Endothelial cell (in vitro differentiated cells): Measurements from ENCODE around the gene LCE2C. TPM values are rescaled to one million over a fixed set of nuclear protein-coding genes. Genes with fewer than 3 reads are reported as not detected.
"Not testable (repeated sequence)": the region's sequence is repeated elsewhere in the genome, so short reads cannot be mapped to it uniquely, and the experiment has no call there.

Experiments used
- DNase-seq: peaks from one replicate; pipeline ENCODE4 v3.0.0; 2021; ENCODE audit warnings: low spot score
- H3K27ac Mint-ChIP-seq: one replicate; pipeline ENCODE4 v1.8.0; 2021; ENCODE audit warnings: mixed read lengths, inconsistent platforms; ENCODE audit not compliant: unreplicated experiment
- H3K27me3 Mint-ChIP-seq: one replicate; pipeline ENCODE4 v1.8.0; 2021; ENCODE audit warnings: mild to moderate bottlenecking, moderate library complexity, mixed read lengths, inconsistent platforms; ENCODE audit not compliant: unreplicated experiment
- H3K36me3 Mint-ChIP-seq: one replicate; pipeline ENCODE4 v1.8.0; 2021; ENCODE audit warnings: mild to moderate bottlenecking, low read depth, mixed read lengths, inconsistent platforms; ENCODE audit not compliant: unreplicated experiment
- H3K4me1 Mint-ChIP-seq: one replicate; pipeline ENCODE4 v1.8.0; 2021; ENCODE audit warnings: mild to moderate bottlenecking, mixed read lengths, inconsistent platforms; ENCODE audit not compliant: unreplicated experiment
- H3K4me3 Mint-ChIP-seq: one replicate; pipeline ENCODE4 v1.8.0; 2021; ENCODE audit warnings: mild to moderate bottlenecking, mixed read lengths, inconsistent platforms; ENCODE audit not compliant: unreplicated experiment
- H3K9me3 Mint-ChIP-seq: one replicate; pipeline ENCODE4 v1.8.0; 2021; ENCODE audit warnings: mixed read lengths, inconsistent platforms; ENCODE audit not compliant: unreplicated experiment
- CTCF ChIP-seq: fragments of 200-600 bp; sonication (generic); IDR thresholded peaks from one replicate; pipeline ENCODE4 v1.5.0; 2021; ENCODE audit warnings: antibody characterized with exemption; ENCODE audit not compliant: unreplicated experiment
- total RNA-seq: library from RNA; stranded (reverse); fragmentation: NEBNext Ultra II Directional; extraction: Animal tissue kit (Norgen Biotek cat#: 25700); gene quantifications from one replicate; pipeline ENCODE4 v1.2.1, GENCODE V29; 2021; ENCODE audit not compliant: unreplicated experiment

LCE2C gene
- total RNA-seq, 1 donor from 2014 or later: not detected

- no peak overlapping the region for H3K27ac Mint-ChIP-seq
- H3K4me3 Mint-ChIP-seq: no peak overlapping the region
- no peaks in the 10 kb centered on the region for H3K4me1 Mint-ChIP-seq
- TF ChIP-seq CTCF: no peak
- H3K36me3 Mint-ChIP-seq: no peaks in the 10 kb centered on the region
- H3K9me3 Mint-ChIP-seq: no peaks in the 10 kb centered on the region
- DNase-seq: no peak
- H3K27me3 Mint-ChIP-seq: no peaks in the 10 kb centered on the region
Observed at GRCh38 chr1:152681616-152682015, 6.5 kb downstream of the LCE2C start.

- Mint-ChIP-seq H3K4me3 (no peak overlapping the region), H3K27ac (no peak overlapping the region), H3K4me1 (no peaks in the 10 kb centered on the region), H3K9me3 (no peaks in the 10 kb centered on the region), H3K27me3 (no peaks in the 10 kb centered on the region), H3K36me3 (no peaks in the 10 kb centered on the region)
- DNase-seq: no peak
- no peak for TF ChIP-seq CTCF
Observed at GRCh38 chr1:152683846-152684245, 8.8 kb downstream of the LCE2C start.

GRCh38 chr1:152685823-152686222 lies 10.7 kb downstream of the LCE2C start, which contains the start of gene LCE2B:
Gene LCE2B, plus strand, starts transcription at chr1:152686123. Its CDS starts 721 bp downstream, at chr1:152686844.
- not testable (repeated sequence) for H3K27ac Mint-ChIP-seq, H3K4me3 Mint-ChIP-seq, H3K36me3 Mint-ChIP-seq, H3K27me3 Mint-ChIP-seq, DNase-seq, H3K9me3 Mint-ChIP-seq, H3K4me1 Mint-ChIP-seq

- H3K27me3 Mint-ChIP-seq: no peaks in the 10 kb centered on the region
- no peaks in the 10 kb centered on the region for H3K36me3 Mint-ChIP-seq
- no peaks in the 10 kb centered on the region for H3K4me1 Mint-ChIP-seq
- no peak within 1 kb of the TSS for H3K27ac Mint-ChIP-seq
- no peak for TF ChIP-seq CTCF
- no peaks in the 10 kb centered on the region for H3K9me3 Mint-ChIP-seq
- no peak within 1 kb of the TSS for H3K4me3 Mint-ChIP-seq
- no peak for DNase-seq
Observed at GRCh38 chr1:152697701-152698600, 22.9 kb downstream of the LCE2C start, which contains the start of gene LCE2A. Gene LCE2A, plus strand, starts transcription at chr1:152698345. Its CDS starts 557 bp downstream, at chr1:152698902.

- Mint-ChIP-seq H3K36me3 (no peaks in the 10 kb centered on the region), H3K4me3 (no peak overlapping the region), H3K27me3 (no peaks in the 10 kb centered on the region), H3K4me1 (no peaks in the 10 kb centered on the region), H3K27ac (no peak overlapping the region), H3K9me3 (no peaks in the 10 kb centered on the region)
- TF ChIP-seq CTCF: no peak
- no peak for DNase-seq
Observed at GRCh38 chr1:152699746-152700145, 24.7 kb downstream of the LCE2C start.
